ENCODE data around the gene FAS. TPM values are rescaled to one million over a fixed set of nuclear protein-coding genes. Genes with fewer than 3 reads are reported as not detected.

Gene FAS
- total RNA-seq, 5 donors from 2014 or later (not counting 1 experiment from before 2014, with no cell fraction given): 18.4 to 32.6 (median 28.0) TPM

- ChIA-PET CTCF (interaction anchor here in 1 of 2 donors (0.5 to 0.7 kb wide), 2 partner anchors 119 to 259 kb away, joined by 3 to 4 read pairs; no protein-coding TSS in a partner anchor), POLR2A (interaction anchor here in 1 of 2 donors (0.6 kb wide), 1 partner anchor 17 kb away, joined by 4 read pairs; no protein-coding TSS in a partner anchor)
- no peaks in the 10 kb centered on the region for H3K9me3 Mint-ChIP-seq
- Histone ChIP-seq H3K4me1 (ENCODE audit: control insufficient read depth in 1 of 2, extremely low read depth in 1 of 2, insufficient read depth in 2 of 2, low read length in 2 of 2) (peaks cover 3 to 16% of the 10 kb centered on the region in 2 experiments), H3K9me3 (no peaks in the 10 kb centered on the region), H3K27ac (ENCODE audit: low read length) (no peak overlapping the region), H3K4me3 (ENCODE audit: control insufficient read depth in 1 of 2, extremely low read depth in 1 of 2, low read length in 1 of 2) (no peak overlapping the region), H3K36me3 (ENCODE audit: control insufficient read depth in 2 of 2, extremely low read depth in 1 of 2, insufficient read depth in 1 of 2, low read length in 1 of 2) (no peaks in the 10 kb centered on the region), H3K27me3 (replicated peaks in 1 of 2; ENCODE audit: control insufficient read depth in 2 of 2, extremely low read depth in 1 of 2, insufficient read depth in 2 of 2, low read length in 1 of 2) (no peaks in the 10 kb centered on the region)
- DNase-seq (no peak), ATAC-seq (replicated peaks in 1 of 4) (no peak)
- no CpG with 5 or more reads among the region's 6 CpGs for WGBS (ENCODE audit: insufficient coverage)
- H3K4me3 Mint-ChIP-seq: no peak overlapping the region
- no peaks in the 10 kb centered on the region for H3K27me3 Mint-ChIP-seq
- H3K36me3 Mint-ChIP-seq: peaks cover 1% of the 10 kb centered on the region
- H3K27ac Mint-ChIP-seq: no peak overlapping the region
- H3K4me1 Mint-ChIP-seq: peaks cover 22 to 30% (median 24%) of the 10 kb centered on the region in 3 donors
Observed at GRCh38 chr10:88958721-88959120, 31.9 kb upstream of the FAS start.

DNA sequence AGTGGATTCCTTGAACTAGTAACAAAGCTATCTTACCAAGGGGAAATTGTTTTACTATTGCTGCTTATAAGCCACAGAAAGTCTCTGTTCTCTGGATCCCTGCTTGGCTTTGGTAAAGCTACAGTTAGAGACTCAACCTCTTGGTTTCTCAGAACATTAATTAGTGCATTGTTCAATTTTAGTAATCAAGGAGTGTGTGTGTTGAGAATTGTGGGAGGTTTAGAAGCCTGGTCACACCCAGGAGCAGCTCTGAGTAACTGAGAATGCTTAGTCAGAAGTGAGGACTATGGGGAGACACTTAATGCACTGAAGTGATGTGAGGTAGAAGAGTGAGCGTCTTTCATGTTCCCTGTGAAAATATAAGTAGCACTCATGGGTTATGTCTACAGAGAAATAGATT lies 29.8 kb upstream of the FAS start:
- H3K27ac Mint-ChIP-seq: no peak overlapping the region
- Histone ChIP-seq H3K27ac (ENCODE audit: low read length) (no peak overlapping the region), H3K27me3 (replicated peaks in 1 of 2; ENCODE audit: control insufficient read depth in 2 of 2, extremely low read depth in 1 of 2, insufficient read depth in 2 of 2, low read length in 1 of 2) (no peaks in the 10 kb centered on the region), H3K9me3 (no peaks in the 10 kb centered on the region), H3K36me3 (ENCODE audit: control insufficient read depth in 2 of 2, extremely low read depth in 1 of 2, insufficient read depth in 1 of 2, low read length in 1 of 2) (no peaks in the 10 kb centered on the region), H3K4me1 (ENCODE audit: control insufficient read depth in 1 of 2, extremely low read depth in 1 of 2, insufficient read depth in 2 of 2, low read length in 2 of 2) (peaks cover 3 to 16% of the 10 kb centered on the region in 2 experiments), H3K4me3 (ENCODE audit: control insufficient read depth in 1 of 2, extremely low read depth in 1 of 2, low read length in 1 of 2) (no peak overlapping the region)
- ATAC-seq (replicated peaks in 1 of 4): no peak
- no peaks in the 10 kb centered on the region for H3K9me3 Mint-ChIP-seq
- no peak overlapping the region for H3K4me3 Mint-ChIP-seq
- no peaks in the 10 kb centered on the region for H3K27me3 Mint-ChIP-seq
- no peak for DNase-seq
- no CpG with 5 or more reads among the region's 1 CpG for WGBS (ENCODE audit: insufficient coverage)
- ChIA-PET POLR2A (no interaction called here), CTCF (no interaction called here)
- peaks cover 22 to 30% (median 24%) of the 10 kb centered on the region in 3 donors for H3K4me1 Mint-ChIP-seq
- H3K36me3 Mint-ChIP-seq: no peaks in the 10 kb centered on the region

DNA sequence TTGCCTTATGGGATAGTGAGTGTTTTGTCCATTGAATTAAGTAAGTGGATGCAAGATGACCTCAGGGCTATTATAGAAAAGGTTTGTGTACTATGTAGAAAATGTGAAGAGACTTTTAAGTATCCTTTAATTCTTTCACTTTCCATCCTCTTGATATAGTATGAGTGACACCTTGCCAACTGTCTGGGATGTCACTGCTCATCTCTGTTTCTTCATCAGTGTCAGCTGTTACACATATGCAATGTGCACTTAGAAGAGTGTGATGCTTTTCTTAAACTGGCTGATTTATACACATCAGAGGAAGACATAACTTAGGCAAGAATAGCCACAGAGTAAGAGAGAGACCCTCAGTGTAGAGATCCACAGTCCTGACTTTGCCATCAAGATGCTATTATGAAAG lies 29.3 kb upstream of the FAS start:
- no peak for ATAC-seq (replicated peaks in 1 of 4)
- Histone ChIP-seq H3K4me3 (ENCODE audit: control insufficient read depth in 1 of 2, extremely low read depth in 1 of 2, low read length in 1 of 2) (no peak overlapping the region), H3K27ac (ENCODE audit: low read length) (no peak overlapping the region), H3K36me3 (ENCODE audit: control insufficient read depth in 2 of 2, extremely low read depth in 1 of 2, insufficient read depth in 1 of 2, low read length in 1 of 2) (no peaks in the 10 kb centered on the region), H3K4me1 (ENCODE audit: control insufficient read depth in 1 of 2, extremely low read depth in 1 of 2, insufficient read depth in 2 of 2, low read length in 2 of 2) (peaks cover 3 to 16% of the 10 kb centered on the region in 2 experiments), H3K9me3 (no peaks in the 10 kb centered on the region), H3K27me3 (replicated peaks in 1 of 2; ENCODE audit: control insufficient read depth in 2 of 2, extremely low read depth in 1 of 2, insufficient read depth in 2 of 2, low read length in 1 of 2) (no peaks in the 10 kb centered on the region)
- peaks cover 22 to 30% (median 24%) of the 10 kb centered on the region in 3 donors for H3K4me1 Mint-ChIP-seq
- POLR2A ChIA-PET: no interaction called here
- H3K36me3 Mint-ChIP-seq: no peaks in the 10 kb centered on the region
- no peak overlapping the region for H3K27ac Mint-ChIP-seq
- CTCF ChIA-PET: no interaction called here
- H3K27me3 Mint-ChIP-seq: no peaks in the 10 kb centered on the region
- no peaks in the 10 kb centered on the region for H3K9me3 Mint-ChIP-seq
- no peak overlapping the region for H3K4me3 Mint-ChIP-seq
- DNase-seq: no peak

DNA sequence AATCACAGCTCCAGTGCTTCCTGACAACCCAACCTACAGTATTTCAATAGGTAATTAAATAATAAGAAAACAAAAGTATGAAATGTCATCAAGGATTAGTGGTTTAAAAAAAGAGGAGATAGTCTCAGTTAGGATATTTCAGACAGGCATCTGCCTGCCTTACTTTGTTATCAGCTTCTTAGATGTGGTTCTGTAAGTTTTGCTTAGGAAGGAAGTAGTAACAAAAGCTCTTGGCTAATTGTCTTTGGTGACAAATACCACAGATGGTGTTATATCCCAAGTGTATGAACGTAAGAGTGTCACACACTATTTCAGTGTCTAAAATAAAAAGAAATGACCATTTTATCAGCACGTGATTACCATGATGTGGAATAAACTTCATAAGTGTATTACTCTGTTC lies 28.3 kb upstream of the FAS start:
- Mint-ChIP-seq H3K36me3 (no peaks in the 10 kb centered on the region), H3K4me3 (peak overlapping the region in 1 of 3 donors; percentile 60), H3K27me3 (no peaks in the 10 kb centered on the region), H3K9me3 (no peaks in the 10 kb centered on the region), H3K4me1 (peaks cover 22 to 30% (median 24%) of the 10 kb centered on the region in 3 donors), H3K27ac (peak overlapping the region in 1 of 2 donors; percentile 19)
- Histone ChIP-seq H3K9me3 (no peaks in the 10 kb centered on the region), H3K27ac (ENCODE audit: low read length) (no peak overlapping the region), H3K27me3 (replicated peaks in 1 of 2; ENCODE audit: control insufficient read depth in 2 of 2, extremely low read depth in 1 of 2, insufficient read depth in 2 of 2, low read length in 1 of 2) (no peaks in the 10 kb centered on the region), H3K4me1 (ENCODE audit: control insufficient read depth in 1 of 2, extremely low read depth in 1 of 2, insufficient read depth in 2 of 2, low read length in 2 of 2) (peaks cover 3 to 16% of the 10 kb centered on the region in 2 experiments), H3K4me3 (ENCODE audit: control insufficient read depth in 1 of 2, extremely low read depth in 1 of 2, low read length in 1 of 2) (no peak overlapping the region), H3K36me3 (ENCODE audit: control insufficient read depth in 2 of 2, extremely low read depth in 1 of 2, insufficient read depth in 1 of 2, low read length in 1 of 2) (no peaks in the 10 kb centered on the region)
- WGBS (ENCODE audit: insufficient coverage): no CpG with 5 or more reads among the region's 2 CpGs
- ATAC-seq (replicated peaks in 1 of 4): peak; percentile 74 to 95 (median 86)
- CTCF ChIA-PET: interaction anchor here in 1 of 2 donors (0.5 to 1.0 kb wide), 4 partner anchors 11 to 163 kb away, joined by 3 to 4 read pairs (median 3); no protein-coding TSS in a partner anchor
- POLR2A ChIA-PET: interaction anchor here (0.8 to 1.0 kb wide), 2 partner anchors 31 to 126 kb away, joined by 3 read pairs; no protein-coding TSS in a partner anchor
- DNase-seq: peak in 1 of 35 experiments; percentile 41

- Mint-ChIP-seq H3K4me1 (peaks cover 22 to 30% (median 24%) of the 10 kb centered on the region in 3 donors), H3K27me3 (no peaks in the 10 kb centered on the region), H3K27ac (peak overlapping the region in 1 of 2 donors; percentile 24), H3K4me3 (no peak overlapping the region), H3K36me3 (no peaks in the 10 kb centered on the region), H3K9me3 (no peaks in the 10 kb centered on the region)
- Histone ChIP-seq H3K27ac (ENCODE audit: low read length) (no peak overlapping the region), H3K4me1 (ENCODE audit: control insufficient read depth in 1 of 2, extremely low read depth in 1 of 2, insufficient read depth in 2 of 2, low read length in 2 of 2) (peaks cover 3 to 16% of the 10 kb centered on the region in 2 experiments), H3K9me3 (no peaks in the 10 kb centered on the region), H3K36me3 (ENCODE audit: control insufficient read depth in 2 of 2, extremely low read depth in 1 of 2, insufficient read depth in 1 of 2, low read length in 1 of 2) (no peaks in the 10 kb centered on the region), H3K4me3 (ENCODE audit: control insufficient read depth in 1 of 2, extremely low read depth in 1 of 2, low read length in 1 of 2) (no peak overlapping the region), H3K27me3 (replicated peaks in 1 of 2; ENCODE audit: control insufficient read depth in 2 of 2, extremely low read depth in 1 of 2, insufficient read depth in 2 of 2, low read length in 1 of 2) (no peaks in the 10 kb centered on the region)
- WGBS (ENCODE audit: insufficient coverage): no CpG with 5 or more reads among the region's 2 CpGs
- no peak for DNase-seq
- POLR2A ChIA-PET: interaction anchor here in 1 of 2 donors (1.0 kb wide), 1 partner anchor 127 kb away, joined by 3 read pairs; no protein-coding TSS in a partner anchor
- CTCF ChIA-PET: interaction anchor here (0.6 to 1.0 kb wide), 5 partner anchors 10 to 999 kb away, joined by 3 read pairs; no protein-coding TSS in a partner anchor
- no peak for ATAC-seq (replicated peaks in 1 of 4)
Observed at GRCh38 chr10:88963318-88963717, 27.3 kb upstream of the FAS start.

DNA sequence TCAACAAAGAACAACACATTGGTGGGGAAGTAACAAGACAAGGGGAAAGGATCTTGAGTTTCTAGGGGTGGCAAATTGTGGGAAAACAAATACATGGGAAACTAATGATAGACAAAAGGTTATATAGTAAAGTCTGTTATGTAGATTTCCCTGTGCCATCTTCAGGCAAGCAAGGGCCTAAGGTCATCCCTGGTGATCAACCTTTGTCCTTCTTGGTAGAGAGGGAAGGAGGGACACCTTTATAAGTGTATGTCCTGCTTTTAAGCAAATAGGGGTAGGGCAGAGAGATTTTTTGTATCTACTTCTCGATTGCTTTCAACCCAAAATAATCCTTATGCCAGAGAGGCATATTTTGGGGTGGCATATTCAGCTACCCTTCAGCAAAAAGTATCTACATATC lies 26.2 kb upstream of the FAS start:
- ChIA-PET POLR2A (no interaction called here), CTCF (interaction anchor here in 1 of 2 donors (0.6 to 0.8 kb wide), 3 partner anchors 10 to 31 kb away, joined by 3 to 5 read pairs (median 3); no protein-coding TSS in a partner anchor)
- Histone ChIP-seq H3K27ac (ENCODE audit: low read length) (no peak overlapping the region), H3K36me3 (ENCODE audit: control insufficient read depth in 2 of 2, extremely low read depth in 1 of 2, insufficient read depth in 1 of 2, low read length in 1 of 2) (no peaks in the 10 kb centered on the region), H3K27me3 (replicated peaks in 1 of 2; ENCODE audit: control insufficient read depth in 2 of 2, extremely low read depth in 1 of 2, insufficient read depth in 2 of 2, low read length in 1 of 2) (no peaks in the 10 kb centered on the region), H3K9me3 (no peaks in the 10 kb centered on the region), H3K4me3 (ENCODE audit: control insufficient read depth in 1 of 2, extremely low read depth in 1 of 2, low read length in 1 of 2) (no peak overlapping the region), H3K4me1 (ENCODE audit: control insufficient read depth in 1 of 2, extremely low read depth in 1 of 2, insufficient read depth in 2 of 2, low read length in 2 of 2) (peaks cover 3 to 16% of the 10 kb centered on the region in 2 experiments)
- Mint-ChIP-seq H3K27ac (no peak overlapping the region), H3K9me3 (no peaks in the 10 kb centered on the region), H3K4me1 (peaks cover 22 to 30% (median 24%) of the 10 kb centered on the region in 3 donors), H3K36me3 (no peaks in the 10 kb centered on the region), H3K4me3 (no peak overlapping the region), H3K27me3 (no peaks in the 10 kb centered on the region)
- WGBS (ENCODE audit: insufficient coverage): no CpG with 5 or more reads among the region's 1 CpG
- ATAC-seq (replicated peaks in 1 of 4) (no peak), DNase-seq (no peak)

All from T-cell (primary cell).